Measurements from ENCODE around the gene HSPA12A. TPM values are rescaled to one million over a fixed set of nuclear protein-coding genes. Genes with fewer than 3 reads are reported as not detected.

Gene HSPA12A
- total and polyA plus RNA-seq, 7 donors = 1.4 to 17.4 (median 12.3) TPM

DNA sequence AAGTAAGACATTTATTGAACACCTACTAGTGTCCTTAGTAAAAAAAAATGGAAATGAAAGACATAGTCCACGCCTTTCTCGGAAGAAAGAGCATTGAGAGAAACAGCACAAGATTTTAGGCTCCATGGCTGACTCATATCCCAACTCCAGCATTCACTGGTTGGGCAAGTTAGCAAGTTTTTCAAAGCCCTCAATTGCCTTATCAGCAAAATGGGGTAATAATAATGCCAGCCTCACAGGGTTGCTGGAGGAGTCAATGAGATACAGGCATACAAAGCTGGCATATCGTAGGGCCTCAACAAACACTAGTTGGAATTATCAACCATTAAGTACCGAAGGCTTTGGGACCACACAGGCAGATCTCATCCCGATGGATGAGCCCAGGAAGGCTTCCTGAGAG lies 4.0 kb downstream of the HSPA12A start:
- intact Hi-C loops (cut with DNase I) = no loop called here
- H3K27me3 ChIP-seq = no peaks in the 10 kb centered on the region
- DNase-seq = no peak
- WGBS, 2 donors = 92 to 97% methylated on average over 5 of the region's 5 CpGs
- peaks cover 0 to 19% (median 9%) of the 10 kb centered on the region in 4 donors for H3K4me1 ChIP-seq
- no peak overlapping the region for H3K27ac ChIP-seq
- TF ChIP-seq EP300 (IDR thresholded peaks at IDR 0.05) = no peak
- TF ChIP-seq CTCF (IDR thresholded peaks at IDR 0.05) = no peak
- TF ChIP-seq POLR2AphosphoS5 (IDR thresholded peaks at IDR 0.05) = no peak
- no peak for TF ChIP-seq POLR2A (IDR thresholded peaks at IDR 0.05)
- no peak overlapping the region for H3K4me3 ChIP-seq
- H3K9me3 ChIP-seq = no peaks in the 10 kb centered on the region
- no peaks in the 10 kb centered on the region for H3K36me3 ChIP-seq

GRCh38 chr10:116737627-116738327 lies 4.6 kb downstream of the HSPA12A start:
- no peak for TF ChIP-seq CTCF (IDR thresholded peaks at IDR 0.05)
- no peak for DNase-seq
- 79 to 87% methylated on average over 16 of the region's 16 CpGs for WGBS, 2 donors

GRCh38 chr10:116733566-116733965 lies 8.8 kb downstream of the HSPA12A start:
- 69 to 76% methylated on average over 4 of the region's 4 CpGs for WGBS, 2 donors
- no peaks in the 10 kb centered on the region for H3K36me3 ChIP-seq
- H3K9me3 ChIP-seq = no peaks in the 10 kb centered on the region
- H3K4me1 ChIP-seq = peaks cover 0 to 6% (median 0%) of the 10 kb centered on the region in 4 donors
- H3K27ac ChIP-seq = peak overlapping the region in 1 of 4 donors; percentile 12
- TF ChIP-seq EP300 (IDR thresholded peaks at IDR 0.05) (no peak), POLR2AphosphoS5 (IDR thresholded peaks at IDR 0.05) (no peak), POLR2A (IDR thresholded peaks at IDR 0.05) (no peak), CTCF (IDR thresholded peaks at IDR 0.05) (no peak)
- H3K4me3 ChIP-seq = no peak overlapping the region
- no peak for DNase-seq
- H3K27me3 ChIP-seq = no peaks in the 10 kb centered on the region
- intact Hi-C loops (cut with DNase I) = loop anchor here (5.0 kb wide), 1 partner anchor 34 kb away; no protein-coding TSS in a partner anchor

More at GRCh38 chr10:116737627-116738327, 4.6 kb downstream of the HSPA12A start:
- Histone ChIP-seq H3K36me3 (no peaks in the 10 kb centered on the region), H3K9me3 (no peaks in the 10 kb centered on the region), H3K27me3 (no peaks in the 10 kb centered on the region), H3K27ac (no peak overlapping the region), H3K4me1 (peaks cover 0 to 14% (median 7%) of the 10 kb centered on the region in 4 donors), H3K4me3 (no peak overlapping the region)
- intact Hi-C loops (cut with DNase I) = no loop called here

DNA sequence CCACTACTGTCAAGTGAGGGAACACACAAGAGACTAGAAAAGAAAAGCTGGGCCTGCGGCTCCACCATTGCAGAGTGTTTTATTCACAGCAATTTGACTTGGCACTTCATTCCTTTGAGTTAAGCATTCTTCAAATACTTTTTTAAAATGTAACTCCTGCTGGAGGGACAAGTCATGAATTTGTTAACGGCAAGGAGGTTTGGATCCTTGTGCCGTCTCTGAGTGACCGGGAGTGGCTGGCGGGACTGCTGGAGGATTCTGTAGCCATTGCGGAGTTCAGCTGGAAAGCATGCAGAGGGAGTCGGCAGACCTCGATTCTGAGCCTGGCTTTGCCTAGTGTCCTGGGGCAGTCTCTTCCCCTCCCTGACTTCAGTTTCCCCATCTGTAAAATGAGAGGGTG lies 9.8 kb downstream of the HSPA12A start:
- H3K36me3 ChIP-seq = no peaks in the 10 kb centered on the region
- H3K4me3 ChIP-seq = no peak overlapping the region
- H3K9me3 ChIP-seq = no peaks in the 10 kb centered on the region
- WGBS, 2 donors = 83 to 86% methylated on average over 8 of the region's 8 CpGs
- no peaks in the 10 kb centered on the region for H3K27me3 ChIP-seq
- no peak for TF ChIP-seq POLR2AphosphoS5 (IDR thresholded peaks at IDR 0.05)
- no peak for TF ChIP-seq EP300 (IDR thresholded peaks at IDR 0.05)
- no peak for TF ChIP-seq POLR2A (IDR thresholded peaks at IDR 0.05)
- TF ChIP-seq CTCF (IDR thresholded peaks at IDR 0.05) = no peak
- H3K4me1 ChIP-seq = peaks cover 0 to 6% (median 0%) of the 10 kb centered on the region in 4 donors
- H3K27ac ChIP-seq = peak overlapping the region in 1 of 4 donors; percentile 12
- intact Hi-C loops (cut with DNase I) = loop anchor here (5.0 kb wide), 1 partner anchor 35 kb away; no protein-coding TSS in a partner anchor
- DNase-seq = peak; percentile 35

Data from sigmoid colon (tissue), 7 donors.